ENCODE measurements around the gene MGAT5.

The MGAT5 gene

DNA sequence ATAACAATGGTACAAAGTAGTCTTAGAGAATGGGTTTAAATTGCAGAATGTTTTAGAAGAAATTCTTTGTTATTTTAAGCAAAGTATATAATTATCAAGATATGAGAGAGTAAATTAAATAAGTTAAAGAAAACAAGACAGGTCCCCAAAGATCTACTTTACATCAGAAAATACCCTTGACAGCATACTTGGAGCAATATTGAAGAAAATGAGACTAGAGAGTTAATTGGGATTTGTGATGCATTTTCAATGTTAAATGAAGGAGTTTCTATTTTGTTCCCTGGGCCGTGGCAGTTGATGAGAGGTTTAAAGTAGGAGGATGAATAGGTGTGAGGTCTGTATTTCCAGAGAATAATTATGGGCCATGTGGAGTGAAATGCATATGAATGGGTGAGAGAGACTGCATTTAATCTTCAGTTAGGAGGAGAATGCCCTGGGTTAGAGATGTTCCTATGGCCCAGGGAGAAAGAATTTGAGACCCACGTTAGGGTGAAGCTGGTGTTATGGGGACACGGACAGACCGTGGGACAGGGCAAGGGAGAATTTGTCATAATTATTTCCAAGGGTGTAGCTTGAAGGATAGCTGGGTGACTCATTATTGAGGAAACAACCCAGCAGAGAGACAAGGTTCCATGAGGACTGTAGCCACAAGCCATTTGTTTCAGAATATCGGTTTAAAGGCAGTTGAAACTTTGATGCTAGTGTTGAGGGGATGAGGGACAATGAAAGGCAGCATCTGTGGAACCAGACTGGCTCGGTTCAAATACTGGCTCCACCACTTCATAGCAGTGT is 22.7 kb downstream of the MGAT5 start:
- H4K20me1 ChIP-seq (ENCODE audit: insufficient read depth), result no peaks in the 10 kb centered on the region
- no peak overlapping the region for H3K4me3 ChIP-seq (IDR thresholded peaks at IDR 0.05; ENCODE audit: insufficient read depth, low read depth, low read length)
- no peak overlapping the region for H3K9ac ChIP-seq
- peaks cover 38% of the 10 kb centered on the region for H3K4me1 ChIP-seq (ENCODE audit: low read depth, poor library complexity, severe bottlenecking)
- no peak overlapping the region for H2AFZ ChIP-seq (ENCODE audit: low read depth)
- no peak overlapping the region for H3K27ac ChIP-seq
- H3K27me3 ChIP-seq (ENCODE audit: insufficient read depth, low read depth), result no peaks in the 10 kb centered on the region
- no peaks in the 10 kb centered on the region; the same call in 1 of the 2 replicates for H3K79me2 ChIP-seq (ENCODE audit: insufficient read depth, low read depth)
- no peak for TF ChIP-seq CTCF (conservative IDR thresholded peaks at IDR 0.05; ENCODE audit: low read depth, low read length)
- no peak overlapping the region for H3K4me2 ChIP-seq
- H3K36me3 ChIP-seq (ENCODE audit: insufficient read depth), result no peaks in the 10 kb centered on the region

DNA sequence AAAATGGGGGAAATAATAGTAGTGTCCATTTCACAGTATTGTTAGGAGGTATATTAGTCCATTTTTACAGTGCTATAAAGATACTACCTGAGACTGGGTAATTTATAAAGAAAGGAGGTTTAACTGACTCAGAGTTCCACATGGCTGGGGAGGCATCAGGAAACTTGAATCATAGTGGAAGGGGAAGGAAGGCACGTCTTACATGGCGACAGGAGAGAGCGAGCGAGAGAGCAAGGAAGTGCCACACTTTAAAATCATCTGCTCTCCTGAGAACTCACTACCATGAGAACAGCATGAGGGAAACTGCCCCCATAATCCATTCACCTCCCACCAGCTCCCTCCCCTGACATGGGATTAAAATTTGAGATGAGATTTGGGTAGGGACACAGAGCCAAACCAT is 23.4 kb downstream of the MGAT5 start:
- Histone ChIP-seq H2AFZ (ENCODE audit: low read depth) (no peak overlapping the region), H4K20me1 (ENCODE audit: insufficient read depth) (no peaks in the 10 kb centered on the region), H3K9ac (no peak overlapping the region), H3K27me3 (ENCODE audit: insufficient read depth, low read depth) (no peaks in the 10 kb centered on the region), H3K4me3 (IDR thresholded peaks at IDR 0.05; ENCODE audit: insufficient read depth, low read depth, low read length) (no peak overlapping the region), H3K79me2 (ENCODE audit: insufficient read depth, low read depth) (no peaks in the 10 kb centered on the region; the same call in 1 of the 2 replicates), H3K27ac (no peak overlapping the region), H3K36me3 (ENCODE audit: insufficient read depth) (no peaks in the 10 kb centered on the region), H3K4me2 (no peak overlapping the region), H3K4me1 (ENCODE audit: low read depth, poor library complexity, severe bottlenecking) (peaks cover 44% of the 10 kb centered on the region)
- TF ChIP-seq CTCF (conservative IDR thresholded peaks at IDR 0.05; ENCODE audit: low read depth, low read length), result no peak

GRCh38 chr2:134278553-134278952 is 24.7 kb downstream of the MGAT5 start:
- Histone ChIP-seq H2AFZ (ENCODE audit: low read depth) (no peak overlapping the region), H3K36me3 (ENCODE audit: insufficient read depth) (no peaks in the 10 kb centered on the region), H3K4me3 (IDR thresholded peaks at IDR 0.05; ENCODE audit: insufficient read depth, low read depth, low read length) (no peak overlapping the region), H3K27me3 (ENCODE audit: insufficient read depth, low read depth) (no peaks in the 10 kb centered on the region), H4K20me1 (ENCODE audit: insufficient read depth) (no peaks in the 10 kb centered on the region), H3K9ac (no peak overlapping the region), H3K4me2 (no peak overlapping the region), H3K79me2 (ENCODE audit: insufficient read depth, low read depth) (no peaks in the 10 kb centered on the region; the same call in 1 of the 2 replicates), H3K4me1 (ENCODE audit: low read depth, poor library complexity, severe bottlenecking) (peaks cover 57% of the 10 kb centered on the region), H3K27ac (no peak overlapping the region)
- TF ChIP-seq CTCF (conservative IDR thresholded peaks at IDR 0.05; ENCODE audit: low read depth, low read length), result no peak

DNA sequence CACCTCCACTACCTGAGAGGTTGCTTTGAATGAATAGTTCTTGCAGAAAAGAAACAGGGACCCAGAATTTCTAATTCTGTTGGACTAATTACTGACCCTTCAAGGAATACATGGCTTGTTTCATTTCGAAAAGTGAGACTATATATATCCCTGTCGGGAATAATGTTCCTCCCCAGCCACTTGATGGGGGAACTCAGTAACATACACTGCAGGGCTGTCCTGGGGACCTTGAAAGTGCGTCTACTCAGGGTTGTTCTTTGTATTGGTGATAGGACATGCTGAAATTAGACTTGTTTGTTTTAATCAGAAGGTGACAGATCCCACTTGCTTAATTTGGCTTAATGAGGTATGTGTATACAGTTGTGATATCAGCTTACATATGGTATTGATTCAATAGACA is 25.5 kb downstream of the MGAT5 start:
- no peak overlapping the region for H3K4me3 ChIP-seq (IDR thresholded peaks at IDR 0.05; ENCODE audit: insufficient read depth, low read depth, low read length)
- H3K36me3 ChIP-seq (ENCODE audit: insufficient read depth), result no peaks in the 10 kb centered on the region
- no peaks in the 10 kb centered on the region for H3K79me2 ChIP-seq (ENCODE audit: insufficient read depth, low read depth)
- H3K9ac ChIP-seq, result no peak overlapping the region
- TF ChIP-seq CTCF (conservative IDR thresholded peaks at IDR 0.05; ENCODE audit: low read depth, low read length), result no peak
- no peak overlapping the region for H3K4me2 ChIP-seq
- no peaks in the 10 kb centered on the region for H3K27me3 ChIP-seq (ENCODE audit: insufficient read depth, low read depth)
- no peak overlapping the region for H3K27ac ChIP-seq
- H3K4me1 ChIP-seq (ENCODE audit: low read depth, poor library complexity, severe bottlenecking), result peaks cover 66% of the 10 kb centered on the region
- H2AFZ ChIP-seq (ENCODE audit: low read depth), result no peak overlapping the region
- H4K20me1 ChIP-seq (ENCODE audit: insufficient read depth), result peaks cover 4% of the 10 kb centered on the region; the same call in 1 of the 2 replicates
